Esophagus squamous epithelium (tissue), 5 donors: Measurements from ENCODE around the gene CPNE5. TPM values are rescaled to one million over a fixed set of nuclear protein-coding genes. Genes with fewer than 3 reads are reported as not detected.

Experiments
- DNase-seq: peaks from one replicate; lab custom pipeline; 2025; lab: John Stamatoyannopoulos, UW
- H3K27ac ChIP-seq, 4 donors: fragments of 200-600 bp; sonication (generic); one replicate each; pipeline ENCODE4 v1.5.1; 2016 to 2019; ENCODE audit warnings: mild to moderate bottlenecking in 1 of 4
- H3K27me3 ChIP-seq, 4 donors: fragments of 200-600 bp; sonication (generic); 1 replicate in 3 of 4; 2 replicates in 1 of 4; pipeline versions ENCODE4 v1.5.1 to v1.6.0; 2017 to 2021; ENCODE audit warnings: antibody characterized with exemption in 1 of 4
- H3K36me3 ChIP-seq, 3 donors: fragments of 200-600 bp; sonication (generic); one replicate each; pipeline ENCODE4 v1.5.1; 2016 to 2019
- H3K4me1 ChIP-seq, 3 donors: fragments of 200-600 bp; sonication (generic); one replicate each; pipeline ENCODE4 v1.5.1; 2017 to 2019
- H3K4me3 ChIP-seq, 4 donors: fragments of 200-600 bp; sonication (generic); 1 replicate in 3 of 4; 2 replicates in 1 of 4; pipeline ENCODE4 v1.5.1; 2016 to 2019; ENCODE audit warnings: mild to moderate bottlenecking in 2 of 4, moderate library complexity in 1 of 4
- H3K9me3 ChIP-seq, 3 donors: fragments of 200-600 bp; sonication (generic); one replicate each; pipeline ENCODE4 v1.5.1; 2016 to 2019
- POLR2A ChIP-seq, 4 donors: fragments of 450-650 bp; IDR thresholded peaks; one replicate each; pipeline ENCODE4 v1.6.1; 2017; ENCODE audit warnings: antibody characterized with exemption in 4 of 4, mild to moderate bottlenecking in 4 of 4, moderate library complexity in 3 of 4
- WGBS, 2 donors: methylation state at CpG; one replicate each; pipeline ENCODE4 v1.1.5; 2018; 5-methylcytosine and 5-hydroxymethylcytosine counted together
- intact Hi-C: fragments of 100-400 bp; cut with DNase I; formaldehyde crosslinking; loops from one replicate; pipeline ENCODE4 v1.15.0; 2022
- total RNA-seq, 4 donors: library from RNA; depleted of rRNA; stranded (reverse); fragments of >200 nt; gene quantifications; one replicate each; pipeline ENCODE4 v1.1.0, GENCODE V29; 2016
- TF ChIP-seq, protein P1 (sequence below), 6 experiments: fragments of 450-650 bp in 4 of 6; fragments of 200-600 bp in 2 of 6; sonication (generic) in 2 of 6; IDR thresholded peaks; one replicate each; pipeline ENCODE4 v1.5.1; 2016 to 2019; ENCODE audit warnings: antibody characterized with exemption in 6 of 6, mild to moderate bottlenecking in 4 of 6, moderate library complexity in 4 of 6
- donor health status: DM: yes; HTN: yes; CAD: no.

CPNE5 gene
- total RNA-seq, 4 donors from 2014 or later, result 1.2 to 2.5 (median 1.5) TPM

DNA sequence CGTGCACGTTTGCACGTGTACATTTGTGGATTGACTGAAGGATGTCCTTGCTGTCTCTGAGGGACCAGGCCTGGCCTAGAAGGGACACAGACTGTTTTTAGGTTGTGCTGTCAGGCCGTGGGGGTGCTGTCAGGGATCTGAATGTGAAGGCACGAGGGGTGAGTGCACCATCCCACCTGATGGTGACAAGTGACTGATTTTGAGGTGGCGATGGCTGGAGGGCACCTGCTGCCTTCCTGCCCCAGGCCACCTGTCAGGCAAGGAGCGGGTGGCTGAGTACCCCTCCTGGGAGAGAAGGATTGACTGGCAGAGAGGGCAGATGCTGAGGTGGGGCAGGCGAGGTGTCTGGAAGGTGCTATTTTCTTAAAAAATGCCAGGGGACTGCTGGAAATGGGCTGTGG, 140.4 kb downstream of the CPNE5 start:
- Histone ChIP-seq H3K4me3 (no peak overlapping the region), H3K27ac (no peak overlapping the region), H3K36me3 (no peaks in the 10 kb centered on the region), H3K27me3 (no peaks in the 10 kb centered on the region), H3K9me3 (no peaks in the 10 kb centered on the region), H3K4me1 (peaks cover 5 to 15% (median 10%) of the 10 kb centered on the region in 3 donors)
- WGBS, 2 donors, result 67 to 93% methylated on average over 6 to 8 of the region's 8 CpGs
- no peak for DNase-seq
- intact Hi-C loops, result no loop called here
- TF ChIP-seq POLR2A (IDR thresholded peaks at IDR 0.05), result no peak
- TF ChIP-seq, protein P1, sequence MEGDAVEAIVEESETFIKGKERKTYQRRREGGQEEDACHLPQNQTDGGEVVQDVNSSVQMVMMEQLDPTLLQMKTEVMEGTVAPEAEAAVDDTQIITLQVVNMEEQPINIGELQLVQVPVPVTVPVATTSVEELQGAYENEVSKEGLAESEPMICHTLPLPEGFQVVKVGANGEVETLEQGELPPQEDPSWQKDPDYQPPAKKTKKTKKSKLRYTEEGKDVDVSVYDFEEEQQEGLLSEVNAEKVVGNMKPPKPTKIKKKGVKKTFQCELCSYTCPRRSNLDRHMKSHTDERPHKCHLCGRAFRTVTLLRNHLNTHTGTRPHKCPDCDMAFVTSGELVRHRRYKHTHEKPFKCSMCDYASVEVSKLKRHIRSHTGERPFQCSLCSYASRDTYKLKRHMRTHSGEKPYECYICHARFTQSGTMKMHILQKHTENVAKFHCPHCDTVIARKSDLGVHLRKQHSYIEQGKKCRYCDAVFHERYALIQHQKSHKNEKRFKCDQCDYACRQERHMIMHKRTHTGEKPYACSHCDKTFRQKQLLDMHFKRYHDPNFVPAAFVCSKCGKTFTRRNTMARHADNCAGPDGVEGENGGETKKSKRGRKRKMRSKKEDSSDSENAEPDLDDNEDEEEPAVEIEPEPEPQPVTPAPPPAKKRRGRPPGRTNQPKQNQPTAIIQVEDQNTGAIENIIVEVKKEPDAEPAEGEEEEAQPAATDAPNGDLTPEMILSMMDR (IDR thresholded peaks at IDR 0.05), result no peak

DNA sequence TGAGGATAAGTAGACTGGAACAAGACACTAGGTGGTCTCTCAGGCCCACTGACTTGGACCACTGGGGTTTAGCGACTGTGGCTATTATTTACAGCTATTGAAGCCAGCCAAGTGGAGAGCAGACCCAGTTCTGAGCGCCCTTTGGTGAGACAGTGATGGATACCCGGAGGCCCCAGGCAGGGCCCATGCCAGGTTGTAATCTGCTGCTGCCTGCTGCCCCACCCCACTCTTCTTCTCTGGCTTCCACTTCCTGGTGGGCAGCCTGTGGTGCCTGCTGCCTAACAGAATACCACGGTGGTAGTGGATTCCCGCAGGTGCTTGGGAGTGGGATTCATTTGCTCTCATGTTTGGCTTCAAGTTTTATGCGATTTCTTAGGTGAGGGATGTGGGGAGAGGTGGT, 141.0 kb downstream of the CPNE5 start:
- Histone ChIP-seq H3K4me3 (no peak overlapping the region), H3K27me3 (no peaks in the 10 kb centered on the region), H3K36me3 (no peaks in the 10 kb centered on the region), H3K27ac (no peak overlapping the region), H3K9me3 (no peaks in the 10 kb centered on the region), H3K4me1 (peaks cover 5 to 18% (median 11%) of the 10 kb centered on the region in 3 donors)
- no peak for TF ChIP-seq POLR2A (IDR thresholded peaks at IDR 0.05)
- TF ChIP-seq, protein P1 (IDR thresholded peaks at IDR 0.05), result no peak
- intact Hi-C loops, result no loop called here
- no peak for DNase-seq
- WGBS, 2 donors, result 91 to 100% methylated on average over 1 to 4 of the region's 6 CpGs

DNA sequence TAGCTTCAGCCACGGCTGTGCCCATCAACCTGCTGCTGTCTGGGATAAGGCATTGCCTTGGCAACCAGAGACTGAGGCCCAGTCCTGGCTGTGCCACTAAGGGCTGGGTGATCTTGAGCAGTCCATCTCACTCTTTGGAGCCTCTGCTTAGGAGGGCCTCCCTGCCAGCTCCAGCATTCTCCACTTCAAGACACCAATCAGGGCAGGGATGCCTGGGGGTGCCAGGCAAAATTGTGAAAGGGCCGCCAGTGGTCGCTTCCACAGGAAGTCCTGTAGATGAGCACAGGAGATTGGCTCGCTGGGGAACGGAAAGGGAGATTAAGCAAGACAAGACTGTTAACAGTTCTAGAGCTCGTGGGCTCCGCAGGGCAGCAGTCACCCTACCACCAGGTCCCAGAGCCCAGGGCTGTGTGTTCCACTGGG, 141.8 kb downstream of the CPNE5 start, which contains the start of gene RAB44:
TSS of gene RAB44 (plus strand) at position 346 of the 423 bp plus-strand sequence. CDS start 6,410 bp downstream, outside the sequence.
- Histone ChIP-seq H3K27ac (no peak within 1 kb of the TSS), H3K36me3 (no peaks in the 10 kb centered on the region), H3K4me1 (peaks cover 6 to 26% (median 18%) of the 10 kb centered on the region in 3 donors), H3K9me3 (no peaks in the 10 kb centered on the region), H3K4me3 (no peak within 1 kb of the TSS), H3K27me3 (no peaks in the 10 kb centered on the region)
- WGBS, 2 donors, result 100% methylated on average over 1 of the region's 7 CpGs; no CpG with 5 or more reads in 1 of the 2 donors
- TF ChIP-seq, protein P1 (IDR thresholded peaks at IDR 0.05), result no peak
- TF ChIP-seq POLR2A (IDR thresholded peaks at IDR 0.05), result peak in 1 of 4 donors; percentile 25
- intact Hi-C loops, result no loop called here
- no peak for DNase-seq

DNA sequence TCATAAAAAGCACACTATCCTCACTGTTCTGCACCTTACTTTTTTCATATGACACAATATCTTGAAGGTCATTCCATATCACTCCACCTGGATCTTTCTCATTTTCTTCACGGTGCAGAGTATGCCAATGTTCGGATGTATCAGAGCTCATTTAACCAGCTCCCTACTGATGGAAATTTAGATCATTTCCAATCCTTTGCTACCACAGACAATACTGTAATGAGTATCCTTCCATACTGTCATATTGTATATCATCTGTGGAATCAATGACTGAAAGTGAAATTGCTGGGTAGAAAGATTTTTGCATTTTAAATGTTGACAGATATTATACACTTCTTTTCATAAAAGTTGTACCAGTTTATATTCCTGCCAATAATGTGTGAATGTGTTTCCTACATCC, 143.8 kb downstream of the CPNE5 start:
- TF ChIP-seq POLR2A (IDR thresholded peaks at IDR 0.05), result no peak
- TF ChIP-seq, protein P1 (IDR thresholded peaks at IDR 0.05), result no peak
- Histone ChIP-seq H3K4me1 (peaks cover 12 to 28% (median 12%) of the 10 kb centered on the region in 3 donors), H3K27ac (no peak overlapping the region), H3K36me3 (no peaks in the 10 kb centered on the region), H3K9me3 (no peaks in the 10 kb centered on the region), H3K4me3 (no peak overlapping the region), H3K27me3 (no peaks in the 10 kb centered on the region)
- WGBS, 2 donors, result 62 to 69% methylated on average over 2 of the region's 2 CpGs
- DNase-seq, result no peak
- intact Hi-C loops, result no loop called here

DNA sequence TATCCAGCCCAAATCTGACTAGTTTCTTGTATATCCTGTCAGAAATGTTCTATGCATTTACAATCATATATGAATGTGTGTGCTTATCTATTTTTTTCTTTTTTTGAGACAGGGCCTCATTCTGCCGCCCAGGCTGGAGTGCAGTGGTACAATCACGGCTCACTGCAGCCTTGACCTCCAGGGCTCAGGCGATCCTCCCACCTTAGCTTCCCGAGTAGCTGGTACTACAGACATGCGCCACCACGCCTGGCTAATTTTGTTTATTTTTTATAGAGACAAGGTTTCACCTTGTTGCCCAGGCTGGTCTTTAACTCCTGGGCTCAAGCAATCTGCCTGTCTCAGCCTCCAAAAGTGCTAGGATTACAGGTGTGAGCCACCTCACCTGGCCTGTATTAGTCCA, 144.6 kb downstream of the CPNE5 start:
- Histone ChIP-seq H3K27ac (no peak overlapping the region), H3K9me3 (no peaks in the 10 kb centered on the region), H3K4me3 (no peak overlapping the region), H3K4me1 (peaks cover 12 to 28% (median 12%) of the 10 kb centered on the region in 3 donors), H3K36me3 (no peaks in the 10 kb centered on the region), H3K27me3 (no peaks in the 10 kb centered on the region)
- intact Hi-C loops, result no loop called here
- no peak for TF ChIP-seq POLR2A (IDR thresholded peaks at IDR 0.05)
- TF ChIP-seq, protein P1 (IDR thresholded peaks at IDR 0.05), result no peak
- no peak for DNase-seq
- 69 to 85% methylated on average over 6 of the region's 6 CpGs for WGBS, 2 donors
